ENCODE measurements around the gene PYROXD2.
A peak's percentile ranks its signal among the peaks of the same experiment; 100 is the strongest.

Gene PYROXD2

DNA sequence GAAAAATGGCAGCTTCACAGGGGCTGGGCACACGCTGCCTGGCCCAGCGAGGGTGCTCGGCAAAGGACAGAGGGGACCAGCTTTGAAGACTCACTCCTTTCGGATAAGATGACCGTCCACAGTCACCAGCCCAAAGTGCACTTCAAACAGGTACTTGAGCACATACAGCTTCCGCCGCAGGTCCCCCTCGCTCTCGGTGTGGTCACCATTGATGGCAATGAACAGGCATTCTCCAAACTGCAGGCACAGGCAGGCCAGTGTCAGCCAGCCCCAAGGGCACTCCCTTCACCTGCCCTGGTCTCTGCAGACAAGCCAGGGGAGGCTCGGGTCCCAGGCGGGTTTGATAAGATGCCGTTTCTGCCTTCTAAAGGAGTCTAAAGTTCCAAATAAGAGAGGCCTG, 20.2 kb upstream of the PYROXD2 start:
- DNase-seq (ENCODE audit: low read depth in 1 of 2, low spot score in 1 of 2) = no peak

DNA sequence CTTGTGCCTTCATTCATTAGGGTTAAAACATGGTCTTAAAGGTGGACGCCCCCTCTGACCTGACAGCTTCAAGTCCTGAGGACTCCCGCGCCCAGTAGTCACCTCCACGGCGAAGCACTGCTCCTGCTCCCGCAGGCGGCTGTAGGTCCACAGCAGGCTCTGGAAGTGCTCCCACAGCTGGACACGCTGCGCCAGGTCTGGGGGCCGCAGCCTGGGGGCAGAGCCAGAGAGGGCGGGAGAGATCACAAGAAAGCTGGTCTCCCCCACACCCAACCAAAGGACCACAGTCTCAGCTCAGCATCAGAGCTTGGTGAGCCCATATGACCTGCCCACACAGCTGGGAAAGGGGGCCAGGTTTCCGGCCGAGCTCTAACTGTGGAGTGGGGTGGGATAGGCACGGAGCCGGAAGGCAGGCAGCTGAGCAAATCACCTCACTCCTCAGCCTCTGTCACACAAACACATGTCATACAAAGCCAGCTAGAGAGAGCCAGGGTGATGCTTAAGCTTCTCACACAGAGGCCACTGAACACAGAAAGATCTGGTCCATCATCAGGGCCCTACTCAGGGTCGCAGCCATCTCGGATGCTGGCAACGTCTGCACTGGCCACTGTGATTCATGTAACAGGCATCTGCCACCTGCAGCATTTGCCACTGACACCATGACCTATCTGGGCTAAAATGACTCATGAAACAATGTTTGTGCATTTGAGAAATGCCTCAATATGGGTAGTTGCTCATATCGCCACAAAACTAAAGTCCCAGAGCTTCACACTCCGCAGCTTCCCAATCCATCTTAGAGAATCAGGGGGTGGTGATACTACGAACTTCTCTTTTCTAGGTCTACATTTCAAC, 19.1 kb upstream of the PYROXD2 start:
- DNase-seq (ENCODE audit: low read depth in 1 of 2, low spot score in 1 of 2) = no peak

DNA sequence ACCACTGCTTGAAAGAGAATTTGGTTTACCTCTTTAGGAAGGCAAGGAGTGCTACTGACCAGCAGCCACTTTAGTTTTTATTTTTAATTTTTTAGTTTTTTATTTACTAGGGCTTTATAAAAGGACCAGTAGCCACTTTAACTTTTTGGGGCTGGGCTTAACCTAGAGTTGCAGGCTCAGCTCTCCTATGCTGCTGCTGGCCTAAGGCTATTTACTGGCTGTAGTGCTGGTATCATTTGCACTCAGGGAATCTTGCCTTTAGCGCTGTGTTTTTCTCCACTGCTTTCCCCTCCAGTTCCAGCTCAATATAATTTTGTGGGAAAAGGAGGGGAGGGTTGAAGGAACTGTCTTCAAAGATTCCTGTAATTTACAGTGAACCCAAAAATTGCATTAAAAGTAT, 18.4 kb upstream of the PYROXD2 start:
- no peak for DNase-seq (ENCODE audit: low read depth in 1 of 2, low spot score in 1 of 2)

DNA sequence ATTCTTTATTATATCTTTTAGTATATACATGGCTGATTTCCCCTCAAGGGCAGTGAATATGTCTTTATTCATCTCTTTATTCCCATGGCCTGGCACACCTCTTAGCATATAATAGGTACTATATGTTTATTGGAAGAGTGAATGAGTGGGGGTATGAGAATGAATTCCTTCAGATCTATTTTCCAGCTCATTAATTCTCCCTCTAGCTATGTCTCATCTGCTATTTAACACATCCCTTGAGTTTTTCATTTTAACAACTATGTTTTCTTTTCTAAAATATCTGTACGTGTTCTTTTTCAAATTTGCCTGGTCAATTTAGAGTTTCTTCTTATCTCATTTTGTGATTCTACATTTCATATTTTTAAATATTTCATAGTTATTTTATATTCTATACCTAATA, 17.3 kb upstream of the PYROXD2 start:
- DNase-seq (ENCODE audit: low read depth in 1 of 2, low spot score in 1 of 2) = no peak

DNA sequence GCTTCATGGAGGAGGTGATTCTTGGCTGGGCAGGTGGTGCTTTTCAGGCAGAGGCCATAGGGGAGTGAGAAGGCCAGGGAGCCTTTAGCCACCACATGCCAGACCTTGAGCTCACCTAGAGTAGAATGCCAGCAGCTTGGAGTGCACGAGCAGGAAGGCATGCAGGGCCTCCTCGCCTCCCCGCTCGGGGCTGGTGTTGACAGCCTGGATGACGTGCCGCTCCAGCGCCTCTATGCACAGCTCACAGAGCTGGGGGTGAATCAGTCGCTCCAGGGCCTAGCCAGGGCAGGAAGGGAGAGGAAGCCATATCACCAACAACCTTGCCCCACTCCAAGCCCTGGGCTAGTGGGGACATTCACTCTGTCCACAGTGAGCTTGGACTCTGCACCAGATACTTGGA, 16.0 kb upstream of the PYROXD2 start:
- DNase-seq (ENCODE audit: low read depth in 1 of 2, low spot score in 1 of 2) = no peak

DNA sequence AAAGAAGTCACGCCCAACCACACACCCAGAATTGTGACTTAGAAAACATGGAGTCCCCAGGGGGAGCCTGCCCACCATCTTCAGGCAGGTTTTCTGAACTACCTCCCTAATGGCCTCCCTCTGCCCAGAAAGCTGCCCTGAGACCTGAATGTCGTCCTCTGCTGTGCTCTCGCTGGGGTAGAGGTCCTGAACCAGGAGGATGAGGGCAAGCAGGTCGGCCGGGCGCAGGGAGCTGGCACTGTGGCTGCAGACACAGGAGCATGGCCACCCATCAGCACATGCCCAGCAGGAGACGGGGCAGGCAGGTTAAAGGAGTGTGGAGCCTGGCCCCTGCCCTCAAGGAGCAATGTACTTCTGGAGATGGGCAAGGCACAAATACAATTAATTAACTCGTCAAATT, 15.4 kb upstream of the PYROXD2 start:
- DNase-seq (ENCODE audit: low read depth in 1 of 2, low spot score in 1 of 2) = no peak

DNA sequence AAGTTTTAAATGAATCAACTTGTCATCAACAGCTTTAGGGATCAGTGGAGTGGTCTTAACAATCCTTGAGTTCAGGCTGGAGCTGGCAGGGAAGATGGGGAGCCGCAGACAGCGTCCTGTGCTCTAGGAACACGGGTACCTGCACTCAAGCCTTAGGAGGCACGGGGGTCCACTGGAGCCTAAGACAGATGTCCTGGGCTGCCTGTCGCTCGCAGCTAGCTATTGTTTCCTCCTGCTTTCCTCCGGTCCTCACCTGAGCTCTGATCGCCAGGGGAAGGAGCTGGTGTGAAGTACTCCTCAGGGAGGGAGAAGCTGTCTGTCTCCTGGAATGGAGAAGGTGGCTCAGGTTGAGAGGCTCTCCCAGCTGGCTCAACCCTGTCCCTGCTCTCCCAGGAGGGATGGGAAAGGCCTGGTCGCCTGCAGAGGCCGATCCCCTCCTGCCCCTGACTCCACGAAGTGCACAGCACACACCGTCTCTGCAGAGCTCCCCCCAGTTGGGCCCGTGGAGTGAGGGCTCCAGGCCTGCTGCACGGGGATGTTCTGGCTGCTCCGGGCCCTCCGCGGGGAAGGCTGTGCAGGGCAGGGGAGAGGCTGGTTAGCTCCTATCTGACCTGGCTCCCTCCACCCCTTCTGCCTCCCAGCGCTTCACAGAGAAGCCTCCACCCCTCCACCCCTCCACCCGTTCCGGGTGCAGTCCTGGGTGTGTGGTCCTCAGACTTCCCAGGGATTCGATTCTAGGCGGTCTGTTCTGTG, 14.5 kb upstream of the PYROXD2 start:
- no peak for DNase-seq (ENCODE audit: low read depth in 1 of 2, low spot score in 1 of 2)

DNA sequence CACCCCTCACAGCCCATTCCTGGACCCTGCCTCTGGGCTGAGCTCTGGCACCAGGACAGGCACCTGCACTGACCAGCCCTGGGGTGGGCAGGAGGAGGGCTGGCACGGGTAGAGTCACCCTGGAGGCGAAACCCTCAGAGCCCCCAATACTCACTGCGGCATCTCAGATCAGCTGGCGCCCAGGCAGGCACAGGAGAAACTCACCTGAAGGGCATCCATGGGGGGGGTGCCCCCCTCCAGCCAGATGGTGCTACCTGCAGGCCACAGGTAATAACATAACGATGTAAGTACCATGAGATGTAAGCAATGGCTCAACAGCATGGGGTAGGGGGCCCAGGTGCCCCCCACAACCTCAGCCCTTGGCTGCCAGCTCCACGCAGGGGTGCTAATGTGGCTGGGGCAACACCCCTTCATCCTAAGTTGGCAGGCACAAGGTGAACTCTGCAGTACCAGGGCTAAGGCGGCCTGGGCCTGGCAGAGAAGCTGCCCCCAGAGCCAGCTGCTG, 12.1 kb upstream of the PYROXD2 start:
- DNase-seq (ENCODE audit: low read depth in 1 of 2, low spot score in 1 of 2) = no peak

DNA sequence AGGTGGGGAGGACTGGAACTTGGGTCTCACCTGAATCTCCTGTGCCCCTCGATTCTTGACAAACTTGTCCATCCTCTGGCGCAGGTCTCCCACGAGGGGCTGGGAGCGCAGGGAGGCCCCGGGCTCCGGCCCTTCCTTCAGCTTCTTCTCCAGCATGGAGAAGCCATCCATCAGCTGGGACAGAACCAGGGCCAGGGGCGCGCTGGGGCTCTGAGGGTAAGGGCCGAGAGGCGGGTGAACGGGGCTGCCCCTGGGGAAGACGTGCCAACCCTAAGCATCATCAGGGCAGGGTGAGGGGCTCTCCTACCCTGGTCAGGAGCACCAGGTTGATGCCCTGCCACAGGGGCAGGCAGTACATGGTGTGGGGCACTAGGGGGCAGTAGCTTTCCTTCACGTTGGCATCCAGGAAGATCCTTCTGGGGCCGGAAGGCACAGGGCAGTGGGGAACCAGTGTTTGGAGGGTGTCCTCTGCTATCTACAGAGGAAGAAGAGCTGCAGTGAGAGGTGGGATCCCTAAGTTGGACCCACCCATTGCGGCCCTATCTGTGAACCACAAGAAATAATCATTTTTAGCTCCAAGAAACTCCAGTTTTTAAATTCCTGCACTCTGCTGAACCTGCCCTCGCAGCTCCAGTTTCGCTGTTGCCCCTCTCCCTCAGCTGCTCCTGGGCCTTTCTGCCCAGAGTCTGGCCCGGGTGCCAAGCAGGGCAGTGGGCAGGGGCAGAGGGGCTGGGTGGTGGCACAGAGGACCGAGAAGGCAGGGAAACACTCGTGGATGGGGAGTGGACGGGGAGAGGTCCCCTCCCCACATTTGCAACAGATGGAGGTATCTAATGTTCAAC, 10.8 kb upstream of the PYROXD2 start:
- DNase-seq (ENCODE audit: low read depth in 1 of 2, low spot score in 1 of 2) = peak in 1 of 2 donors; percentile 29

DNA sequence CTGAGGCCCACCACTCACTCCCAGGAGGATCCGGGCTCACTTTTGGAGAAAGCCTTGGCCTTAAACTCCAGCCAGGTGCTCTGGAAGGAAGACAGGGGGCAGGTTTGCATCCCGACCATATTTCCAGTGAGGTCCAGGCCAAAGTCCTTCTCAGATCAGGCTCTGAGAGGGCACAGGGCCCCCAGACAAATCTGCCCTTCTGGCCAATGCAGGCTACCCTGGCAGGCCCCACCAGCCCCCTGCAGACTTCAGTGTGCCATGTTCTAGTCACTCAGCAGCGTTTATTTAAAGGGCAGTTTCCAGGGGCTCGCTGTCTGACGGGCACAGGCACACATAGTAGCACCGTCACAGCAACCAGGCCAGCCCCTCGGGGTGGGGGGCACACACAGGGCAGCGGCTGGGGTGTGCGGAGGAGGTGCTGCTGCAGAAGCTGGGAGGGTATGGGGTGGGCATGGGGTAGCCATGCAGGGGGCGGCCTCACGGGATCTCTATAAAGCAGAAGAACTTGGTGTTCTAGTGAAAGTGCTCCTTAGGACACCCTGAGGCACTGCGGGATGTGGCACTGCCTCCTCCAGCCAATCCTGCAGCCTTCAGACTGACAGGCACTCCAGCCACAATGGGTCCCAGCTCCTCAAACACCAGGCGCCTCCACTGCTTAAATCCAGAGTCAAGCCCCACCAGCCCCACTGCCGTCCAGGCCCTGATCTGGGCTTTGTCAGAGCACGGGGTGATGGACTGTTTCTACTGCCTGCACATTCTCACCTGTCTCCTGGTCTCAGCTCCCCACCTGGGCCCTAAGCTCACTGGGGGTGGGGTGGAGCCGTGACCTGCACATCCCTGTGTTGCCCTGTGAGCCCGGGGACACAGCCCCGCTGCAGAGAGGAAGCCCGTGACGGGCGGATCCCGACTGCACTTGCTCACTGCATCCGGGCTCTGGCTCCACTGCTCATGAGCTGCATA, 9.6 kb upstream of the PYROXD2 start:
- DNase-seq (ENCODE audit: low read depth in 1 of 2, low spot score in 1 of 2) = no peak

DNA sequence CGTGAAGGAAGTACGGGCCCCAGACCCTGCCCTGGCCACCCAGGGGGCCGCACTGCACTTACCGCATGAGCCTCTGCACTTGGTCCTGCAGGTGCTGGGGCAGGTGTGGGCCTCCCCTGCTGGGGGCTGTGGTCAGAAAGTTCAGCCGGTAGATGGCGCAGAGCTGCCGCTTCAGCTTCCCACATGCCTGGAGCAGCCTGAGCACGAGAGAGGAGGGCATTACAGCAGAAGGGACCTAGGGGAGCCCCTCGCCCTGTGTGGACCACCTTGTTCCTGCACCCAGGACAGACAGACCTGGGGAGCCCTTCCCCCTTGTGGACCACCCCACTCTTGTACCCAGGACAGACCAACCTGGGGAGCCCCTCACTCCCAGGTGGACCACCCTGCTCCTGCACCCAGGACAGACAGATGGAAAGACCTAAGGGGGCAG, 8.7 kb upstream of the PYROXD2 start:
- no peak for DNase-seq (ENCODE audit: low read depth in 1 of 2, low spot score in 1 of 2)

DNA sequence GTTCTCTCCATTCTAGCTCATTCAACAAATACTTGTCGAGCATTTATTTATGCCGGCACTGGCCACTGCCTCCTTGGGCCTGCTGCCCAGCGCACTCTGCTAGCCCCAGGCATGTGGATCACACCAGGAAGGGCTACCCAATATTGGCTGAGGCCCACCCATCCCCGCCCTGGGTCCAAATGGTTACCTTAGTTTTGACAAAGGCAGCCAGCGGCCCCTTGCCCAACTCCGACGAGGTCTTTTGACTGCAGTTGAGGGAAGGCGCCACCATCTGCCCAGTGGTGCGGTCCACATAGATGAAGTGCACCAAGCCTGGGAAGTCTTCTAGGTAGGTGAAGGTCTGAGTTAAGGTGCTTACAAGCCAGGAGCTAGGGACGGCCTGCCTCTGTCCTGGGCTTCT, 7.2 kb upstream of the PYROXD2 start:
- DNase-seq (ENCODE audit: low read depth in 1 of 2, low spot score in 1 of 2) = no peak

DNA sequence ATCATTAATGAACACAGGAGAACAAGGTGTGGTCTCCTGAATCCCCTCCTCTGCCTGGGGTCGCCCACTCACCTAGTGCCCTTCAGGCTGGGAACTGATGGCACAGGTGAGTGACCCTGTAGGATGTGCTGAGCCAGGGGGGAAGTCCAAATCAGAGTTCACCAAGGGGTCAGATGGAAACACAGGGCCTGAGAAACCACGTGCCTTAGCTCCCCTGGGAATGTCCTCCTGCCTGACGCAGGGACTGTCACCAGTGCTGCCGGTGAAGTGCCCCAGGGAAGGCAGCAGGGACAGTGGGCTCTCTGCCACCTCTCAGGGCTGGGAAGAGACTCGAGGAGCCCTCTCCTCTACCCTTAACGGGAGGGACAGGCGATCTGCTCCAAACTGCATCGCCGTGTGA, 5.8 kb upstream of the PYROXD2 start:
- no peak for DNase-seq (ENCODE audit: low read depth in 1 of 2, low spot score in 1 of 2)

DNA sequence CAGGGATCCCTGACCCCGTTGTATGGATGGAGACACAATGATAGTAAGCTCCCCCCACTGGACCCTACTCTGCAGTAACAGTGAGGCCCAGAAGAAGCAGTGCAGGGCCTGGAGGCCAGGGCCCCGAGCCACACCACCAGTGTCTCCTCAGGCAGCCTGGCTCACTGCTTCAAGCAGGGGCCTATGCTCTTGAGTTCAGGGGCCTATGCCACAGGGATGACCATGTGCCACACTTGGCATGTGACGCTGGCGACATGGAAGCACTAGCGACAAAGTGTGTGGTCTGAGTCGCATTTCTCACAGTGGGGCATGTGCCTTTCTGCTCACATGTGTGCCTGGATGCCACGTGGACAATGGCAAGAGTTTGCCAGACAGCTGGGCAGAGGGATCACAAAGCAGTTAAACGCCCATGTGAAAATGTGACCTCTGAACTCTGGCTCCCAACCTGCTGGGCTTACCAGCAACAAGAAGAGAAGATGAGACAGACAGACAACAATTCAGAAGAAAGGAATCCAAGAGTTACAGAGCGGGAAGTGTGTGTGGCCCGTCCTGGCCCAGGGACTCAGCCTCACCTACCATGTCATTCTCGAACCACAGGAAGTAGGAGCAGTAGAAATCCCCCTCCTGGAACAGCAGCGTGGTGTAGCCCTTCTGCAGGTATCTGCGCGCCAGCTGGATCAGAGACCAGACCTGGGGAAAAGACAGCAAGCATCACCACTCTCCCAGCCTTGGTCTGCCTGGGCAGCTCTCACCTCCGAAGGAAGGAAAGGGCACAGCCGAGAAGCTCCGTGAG, 4.7 kb upstream of the PYROXD2 start:
- DNase-seq (ENCODE audit: low read depth in 1 of 2, low spot score in 1 of 2) = no peak

DNA sequence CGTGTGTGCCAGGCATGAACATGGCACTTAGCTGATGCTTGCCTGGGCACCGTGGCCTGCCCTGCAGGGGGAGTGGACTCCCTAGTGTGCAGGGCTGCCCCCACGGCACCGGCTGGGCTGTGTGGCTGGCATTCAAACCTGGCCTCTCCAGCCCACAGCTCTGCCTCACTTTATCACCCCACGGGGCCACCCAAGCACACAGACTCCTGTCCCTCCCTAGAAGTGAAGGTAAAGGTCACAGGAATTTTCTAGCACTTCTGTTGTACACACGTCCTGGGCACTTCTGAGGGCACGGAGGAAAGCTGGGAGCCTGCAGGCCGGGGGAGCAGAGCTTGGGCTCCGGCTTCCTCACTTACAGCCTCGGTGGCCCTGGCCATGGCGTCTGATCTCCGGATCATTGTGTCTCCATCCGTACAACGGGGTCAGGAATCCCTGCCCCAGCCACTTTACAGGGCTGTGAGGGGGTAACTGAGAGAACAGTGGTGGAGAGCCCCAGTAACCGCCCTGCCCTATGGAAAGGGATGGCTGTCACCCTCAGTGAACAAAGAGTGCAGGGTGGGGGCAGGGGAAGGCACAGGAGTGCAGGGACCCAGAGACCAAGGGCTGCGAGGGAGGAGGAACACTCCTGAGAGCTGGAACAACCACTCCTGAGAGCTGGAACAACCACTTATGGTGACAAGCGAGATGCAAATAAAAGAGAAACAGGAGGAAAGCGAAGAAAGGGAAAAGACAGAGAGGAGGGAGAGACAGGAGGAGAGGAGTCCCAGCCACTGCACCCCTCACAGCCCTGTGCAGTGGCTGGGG, 3.9 kb upstream of the PYROXD2 start:
- no peak for DNase-seq (ENCODE audit: low read depth in 1 of 2, low spot score in 1 of 2)

DNA sequence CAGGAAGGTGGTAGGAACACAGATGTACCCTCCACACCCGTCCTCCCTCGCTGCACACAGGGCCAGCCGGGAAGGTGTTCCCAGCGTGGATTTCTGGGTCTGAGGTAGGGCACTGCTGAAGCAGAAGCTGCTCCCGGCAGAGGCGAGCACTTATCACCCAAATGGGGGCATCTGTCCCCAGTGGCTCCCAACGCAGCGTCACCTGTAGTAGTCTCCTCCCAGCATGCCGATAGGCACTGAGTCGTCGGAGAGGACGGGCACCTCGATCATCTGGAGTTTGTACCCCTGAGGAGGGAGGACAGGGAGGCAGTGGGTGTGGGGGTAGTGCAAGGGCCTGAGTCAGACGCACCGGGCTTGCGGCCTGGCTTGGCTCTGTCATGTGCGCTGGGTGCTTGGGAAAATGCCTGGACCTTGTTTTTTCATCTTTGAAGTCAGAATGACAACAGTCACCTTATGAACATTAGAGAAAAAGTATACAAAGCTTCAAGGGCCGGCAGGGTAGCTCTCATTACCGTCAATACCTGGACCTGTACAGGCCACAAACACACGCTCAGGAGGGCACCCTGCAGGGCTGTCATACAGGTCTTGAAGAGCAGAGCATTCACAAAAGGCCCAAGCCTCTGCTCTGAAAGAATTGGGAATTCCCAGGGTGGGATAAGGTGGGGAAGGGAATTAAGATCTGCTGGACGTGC, 3.1 kb upstream of the PYROXD2 start:
- no peak for DNase-seq (ENCODE audit: low read depth in 1 of 2, low spot score in 1 of 2)

DNA sequence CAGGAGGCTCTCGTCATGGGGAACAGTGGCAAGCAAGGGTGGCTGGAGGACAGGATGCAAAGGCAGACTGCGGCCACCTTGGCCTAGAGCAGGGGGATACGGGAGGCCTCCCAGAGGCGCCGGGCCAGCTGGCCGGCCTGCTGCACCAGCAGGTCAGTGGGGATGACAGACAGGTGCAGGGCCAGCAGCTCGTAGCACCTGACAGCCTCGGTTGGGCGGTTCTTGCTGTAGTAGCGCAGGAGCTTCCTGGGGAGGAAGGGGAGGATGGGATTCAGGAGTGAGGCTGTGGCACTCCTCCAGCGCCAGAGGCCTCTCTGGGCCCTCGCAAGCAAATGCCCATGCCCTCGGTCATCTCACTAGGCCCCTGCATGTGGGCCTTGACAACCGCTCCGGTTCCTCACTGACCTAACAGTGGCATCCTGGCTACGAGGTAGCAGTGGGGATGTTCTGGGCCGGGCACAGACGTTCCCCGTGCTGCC, 2.5 kb upstream of the PYROXD2 start:
- no peak for DNase-seq (ENCODE audit: low read depth in 1 of 2, low spot score in 1 of 2)
